ENCODE results near the gene PAMR1. TPM values are rescaled to one million over a fixed set of nuclear protein-coding genes. Genes with fewer than 3 reads are reported as not detected.

PAMR1 gene
- polyA plus RNA-seq, 3 donors = 4.7 to 7.7 (median 5.9) TPM

- DNase-seq (ENCODE audit: extremely low read depth in 1 of 11, low read depth in 9 of 11, low spot score in 4 of 11) = no peak
These were observed 47.5 kb downstream of the PAMR1 start for GRCh38 chr11:35477901-35478300.

- DNase-seq (ENCODE audit: extremely low read depth in 1 of 11, low read depth in 9 of 11, low spot score in 4 of 11) = no peak
These were observed 50.7 kb downstream of the PAMR1 start for GRCh38 chr11:35474688-35475087.

GRCh38 chr11:35473795-35474374, 51.5 kb downstream of the PAMR1 start:
- no peak for DNase-seq (ENCODE audit: extremely low read depth in 1 of 11, low read depth in 9 of 11, low spot score in 4 of 11)

- DNase-seq (ENCODE audit: extremely low read depth in 1 of 11, low read depth in 9 of 11, low spot score in 4 of 11) = no peak
These were observed 54.8 kb downstream of the PAMR1 start for GRCh38 chr11:35470616-35471015.

- DNase-seq (ENCODE audit: extremely low read depth in 1 of 11, low read depth in 9 of 11, low spot score in 4 of 11) = no peak
These were observed 59.4 kb downstream of the PAMR1 start for GRCh38 chr11:35466058-35466457.

GRCh38 chr11:35464308-35464707, 61.1 kb downstream of the PAMR1 start:
- no peak for DNase-seq (ENCODE audit: extremely low read depth in 1 of 11, low read depth in 9 of 11, low spot score in 4 of 11)

GRCh38 chr11:35463331-35463751, 62.1 kb downstream of the PAMR1 start:
- no peak for DNase-seq (ENCODE audit: extremely low read depth in 1 of 11, low read depth in 9 of 11, low spot score in 4 of 11)

- DNase-seq (ENCODE audit: extremely low read depth in 1 of 11, low read depth in 9 of 11, low spot score in 4 of 11) = no peak
These were observed 63.4 kb downstream of the PAMR1 start for GRCh38 chr11:35461917-35462538.

GRCh38 chr11:35459489-35459888, 65.9 kb downstream of the PAMR1 start:
- DNase-seq (ENCODE audit: extremely low read depth in 1 of 11, low read depth in 9 of 11, low spot score in 4 of 11) = no peak

- no peak for DNase-seq (ENCODE audit: extremely low read depth in 1 of 11, low read depth in 9 of 11, low spot score in 4 of 11)
These were observed 66.6 kb downstream of the PAMR1 start for GRCh38 chr11:35458846-35459245.

GRCh38 chr11:35454362-35454761, 71.1 kb downstream of the PAMR1 start:
- no peak for DNase-seq (ENCODE audit: extremely low read depth in 1 of 11, low read depth in 9 of 11, low spot score in 4 of 11)

- DNase-seq (ENCODE audit: extremely low read depth in 1 of 11, low read depth in 9 of 11, low spot score in 4 of 11) = no peak
These were observed 88.7 kb downstream of the PAMR1 start for GRCh38 chr11:35436581-35437250.

GRCh38 chr11:35433588-35433987, 91.8 kb downstream of the PAMR1 start:
- no peak for DNase-seq (ENCODE audit: extremely low read depth in 1 of 11, low read depth in 9 of 11, low spot score in 4 of 11)

- DNase-seq (ENCODE audit: extremely low read depth in 1 of 11, low read depth in 9 of 11, low spot score in 4 of 11) = no peak
These were observed 93.0 kb downstream of the PAMR1 start for GRCh38 chr11:35432464-35432863.

GRCh38 chr11:35427071-35427470, 98.3 kb downstream of the PAMR1 start:
- DNase-seq (ENCODE audit: extremely low read depth in 1 of 11, low read depth in 9 of 11, low spot score in 4 of 11) = no peak

- no peak for DNase-seq (ENCODE audit: extremely low read depth in 1 of 11, low read depth in 9 of 11, low spot score in 4 of 11)
These were observed 99.1 kb downstream of the PAMR1 start for GRCh38 chr11:35426351-35426750.

GRCh38 chr11:35425603-35426212, 99.7 kb downstream of the PAMR1 start:
- DNase-seq (ENCODE audit: extremely low read depth in 1 of 11, low read depth in 9 of 11, low spot score in 4 of 11) = no peak

GRCh38 chr11:35424157-35424940, 101.1 kb downstream of the PAMR1 start:
- DNase-seq (ENCODE audit: extremely low read depth in 1 of 11, low read depth in 9 of 11, low spot score in 4 of 11) = no peak

GRCh38 chr11:35420371-35420770, 105.0 kb downstream of the PAMR1 start:
- DNase-seq (ENCODE audit: extremely low read depth in 1 of 11, low read depth in 9 of 11, low spot score in 4 of 11) = no peak
